Progenitor cell of endocrine pancreas (in vitro differentiated cells): ENCODE measurements around the gene PHTF2. TPM values are rescaled to one million over a fixed set of nuclear protein-coding genes. Genes with fewer than 3 reads are reported as not detected.

ENCODE experiments used
- DNase-seq: peaks from one replicate; pipeline ENCODE4 v3.0.0; 2021; ENCODE audit warnings: low spot score; ENCODE audit not compliant: unreplicated experiment
- H3K27ac Mint-ChIP-seq: 2 replicates; pipeline ENCODE4 v1.8.0; 2021; ENCODE audit warnings: mild to moderate bottlenecking, moderate library complexity, mixed read lengths
- H3K27me3 Mint-ChIP-seq: 2 replicates; pipeline ENCODE4 v1.8.0; 2021; ENCODE audit warnings: mixed read lengths
- H3K36me3 Mint-ChIP-seq: 2 replicates; pipeline ENCODE4 v1.8.0; 2022; ENCODE audit warnings: mixed read lengths; ENCODE audit not compliant: insufficient read depth
- H3K4me1 Mint-ChIP-seq: 2 replicates; pipeline ENCODE4 v1.8.0; 2021; ENCODE audit warnings: low read depth, mixed read lengths
- H3K4me3 Mint-ChIP-seq: 2 replicates; pipeline ENCODE4 v1.8.0; 2021; ENCODE audit warnings: low read depth, mild to moderate bottlenecking, moderate library complexity, mixed read lengths
- H3K9me3 Mint-ChIP-seq: 2 replicates; pipeline ENCODE4 v1.8.0; 2021; ENCODE audit warnings: low read depth, mixed read lengths
- total RNA-seq: library from RNA; stranded (reverse); gene quantifications from 2 replicates; pipeline ENCODE4 v1.2.1, GENCODE V29; 2021
- TF ChIP-seq, protein P1 (sequence below): fragments of 200-600 bp; sonication (generic); IDR thresholded peaks from one replicate; pipeline ENCODE4 v1.5.0; 2021; ENCODE audit warnings: antibody characterized with exemption, mild to moderate bottlenecking; ENCODE audit not compliant: unreplicated experiment

PHTF2 gene
- total RNA-seq, 1 donor from 2014 or later = 13.0 TPM

DNA sequence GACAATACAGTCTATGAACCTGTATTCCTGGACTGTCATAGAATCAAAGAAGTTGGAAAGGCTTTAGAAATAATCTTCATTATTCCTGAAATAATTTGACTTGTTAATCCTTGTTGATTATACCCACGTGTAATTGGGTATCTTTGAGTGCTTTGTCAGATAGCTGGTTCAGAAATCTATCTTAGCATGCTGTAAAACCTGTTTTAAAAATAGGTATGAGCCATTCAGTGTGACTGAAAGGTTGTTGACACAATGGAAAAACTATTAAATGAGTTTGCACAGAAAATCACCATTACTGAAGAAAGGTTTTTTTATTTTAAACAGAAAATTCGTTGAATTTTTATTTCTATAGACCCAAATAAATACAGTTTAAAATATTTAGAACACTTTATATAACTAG lies 38.7 kb downstream of the PHTF2 start:
- DNase-seq = no peak
- Mint-ChIP-seq H3K9me3 (no peaks in the 10 kb centered on the region), H3K4me1 (peaks cover 9% of the 10 kb centered on the region), H3K36me3 (no peaks in the 10 kb centered on the region), H3K27me3 (no peaks in the 10 kb centered on the region), H3K27ac (no peak overlapping the region), H3K4me3 (no peak overlapping the region)
- TF ChIP-seq, protein P1, sequence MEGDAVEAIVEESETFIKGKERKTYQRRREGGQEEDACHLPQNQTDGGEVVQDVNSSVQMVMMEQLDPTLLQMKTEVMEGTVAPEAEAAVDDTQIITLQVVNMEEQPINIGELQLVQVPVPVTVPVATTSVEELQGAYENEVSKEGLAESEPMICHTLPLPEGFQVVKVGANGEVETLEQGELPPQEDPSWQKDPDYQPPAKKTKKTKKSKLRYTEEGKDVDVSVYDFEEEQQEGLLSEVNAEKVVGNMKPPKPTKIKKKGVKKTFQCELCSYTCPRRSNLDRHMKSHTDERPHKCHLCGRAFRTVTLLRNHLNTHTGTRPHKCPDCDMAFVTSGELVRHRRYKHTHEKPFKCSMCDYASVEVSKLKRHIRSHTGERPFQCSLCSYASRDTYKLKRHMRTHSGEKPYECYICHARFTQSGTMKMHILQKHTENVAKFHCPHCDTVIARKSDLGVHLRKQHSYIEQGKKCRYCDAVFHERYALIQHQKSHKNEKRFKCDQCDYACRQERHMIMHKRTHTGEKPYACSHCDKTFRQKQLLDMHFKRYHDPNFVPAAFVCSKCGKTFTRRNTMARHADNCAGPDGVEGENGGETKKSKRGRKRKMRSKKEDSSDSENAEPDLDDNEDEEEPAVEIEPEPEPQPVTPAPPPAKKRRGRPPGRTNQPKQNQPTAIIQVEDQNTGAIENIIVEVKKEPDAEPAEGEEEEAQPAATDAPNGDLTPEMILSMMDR = no peak

DNA sequence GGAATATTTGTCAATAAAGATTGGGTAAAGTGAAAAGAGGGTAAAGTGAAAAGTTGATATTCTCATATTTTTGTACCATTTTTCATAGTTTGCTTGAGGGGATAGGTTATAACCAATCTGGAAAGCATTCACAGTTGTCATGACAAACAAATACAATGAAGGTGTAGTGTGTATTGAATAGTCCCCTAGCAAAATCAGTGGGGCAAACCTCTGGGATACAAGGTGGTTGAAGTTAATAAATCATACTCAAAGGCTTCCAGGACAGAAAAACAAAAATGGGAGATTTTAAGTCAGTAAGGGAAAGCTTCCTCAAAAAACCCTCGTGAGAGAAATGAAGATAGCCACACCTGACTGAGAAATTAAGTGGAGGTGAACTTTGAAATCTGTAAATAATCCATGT lies 39.4 kb downstream of the PHTF2 start:
- H3K27ac Mint-ChIP-seq = no peak overlapping the region
- no peak for DNase-seq
- peaks cover 9% of the 10 kb centered on the region for H3K4me1 Mint-ChIP-seq
- H3K27me3 Mint-ChIP-seq = no peaks in the 10 kb centered on the region
- no peaks in the 10 kb centered on the region for H3K9me3 Mint-ChIP-seq
- TF ChIP-seq, protein P1 = no peak
- H3K36me3 Mint-ChIP-seq = no peaks in the 10 kb centered on the region
- H3K4me3 Mint-ChIP-seq = no peak overlapping the region

DNA sequence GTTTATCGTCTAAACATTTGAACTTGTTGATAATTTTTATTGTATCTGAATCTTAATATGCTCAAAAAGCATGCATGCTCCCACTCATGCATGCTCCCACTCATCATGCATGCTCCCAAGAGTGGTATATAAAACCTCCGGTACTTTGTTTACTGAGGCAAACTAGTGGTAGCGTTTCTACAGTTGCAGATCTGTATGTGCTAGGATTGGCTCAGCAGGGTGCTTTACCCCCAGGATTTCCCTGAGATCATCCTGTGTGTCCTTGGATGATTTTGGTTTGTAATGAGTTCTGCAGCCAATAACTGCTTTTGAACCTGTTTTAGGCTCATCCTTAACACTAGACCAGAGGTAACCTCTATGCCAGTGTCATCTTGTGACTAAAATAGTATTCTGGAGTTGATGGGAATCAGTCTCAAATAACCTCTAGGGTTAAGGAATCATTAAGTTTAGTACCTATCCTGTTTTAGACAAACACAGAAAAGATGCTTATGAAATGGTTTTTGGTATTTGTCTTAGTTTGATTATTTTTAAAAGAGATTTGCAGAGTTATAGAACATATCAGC lies 40.4 kb downstream of the PHTF2 start:
- no peak overlapping the region for H3K27ac Mint-ChIP-seq
- no peak for DNase-seq
- H3K9me3 Mint-ChIP-seq = no peaks in the 10 kb centered on the region
- TF ChIP-seq, protein P1 = no peak
- no peaks in the 10 kb centered on the region for H3K36me3 Mint-ChIP-seq
- H3K4me1 Mint-ChIP-seq = peaks cover 9% of the 10 kb centered on the region
- no peaks in the 10 kb centered on the region for H3K27me3 Mint-ChIP-seq
- H3K4me3 Mint-ChIP-seq = no peak overlapping the region

DNA sequence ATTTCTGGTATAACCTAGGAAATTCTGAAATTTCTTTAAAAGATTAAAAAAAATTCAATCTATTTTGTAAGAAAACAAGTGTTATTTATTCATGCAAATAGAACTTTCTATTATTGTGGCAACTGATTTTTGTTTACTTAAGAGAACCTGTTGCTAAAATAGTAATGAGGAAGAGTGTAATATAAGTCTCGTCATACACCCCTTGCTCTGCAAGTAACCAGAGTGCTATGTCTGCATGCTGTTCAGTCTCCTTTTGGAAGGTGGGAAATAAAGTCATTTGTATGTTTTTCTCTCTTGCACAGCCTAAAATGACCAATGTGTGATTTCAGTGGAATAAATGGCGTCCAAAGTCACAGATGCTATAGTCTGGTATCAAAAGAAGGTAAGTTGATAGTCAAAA lies 41.3 kb downstream of the PHTF2 start:
- H3K27me3 Mint-ChIP-seq = no peaks in the 10 kb centered on the region
- H3K36me3 Mint-ChIP-seq = no peaks in the 10 kb centered on the region
- no peak for DNase-seq
- H3K27ac Mint-ChIP-seq = no peak overlapping the region
- TF ChIP-seq, protein P1 = no peak
- H3K9me3 Mint-ChIP-seq = no peaks in the 10 kb centered on the region
- H3K4me1 Mint-ChIP-seq = peaks cover 9% of the 10 kb centered on the region
- H3K4me3 Mint-ChIP-seq = no peak overlapping the region

DNA sequence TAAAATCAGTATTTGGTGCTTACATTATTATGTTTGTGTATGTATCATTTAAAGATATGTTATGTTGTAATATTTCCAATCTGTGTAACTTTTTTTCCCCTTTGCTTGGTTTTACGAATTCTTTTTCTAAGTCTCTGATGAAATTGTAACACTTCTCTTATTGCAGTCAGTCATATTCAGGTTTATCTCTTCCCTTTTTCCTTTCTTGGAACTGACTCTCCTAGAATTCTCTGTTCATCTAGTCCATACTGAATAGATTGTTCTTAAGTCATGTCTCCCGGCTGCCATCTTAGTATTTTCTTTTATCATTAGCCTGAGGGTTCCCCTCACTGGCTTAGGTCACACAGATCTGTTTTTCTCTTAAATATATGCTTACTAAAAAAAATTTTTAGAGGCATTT lies 44.6 kb downstream of the PHTF2 start:
- TF ChIP-seq, protein P1 = no peak
- Mint-ChIP-seq H3K27ac (no peak overlapping the region), H3K4me1 (no peaks in the 10 kb centered on the region), H3K9me3 (no peaks in the 10 kb centered on the region), H3K36me3 (peaks cover 1% of the 10 kb centered on the region), H3K4me3 (no peak overlapping the region), H3K27me3 (no peaks in the 10 kb centered on the region)
- DNase-seq = no peak
